Coronary artery (tissue), 2 donors: ENCODE measurements around the gene CTNNA3.

ENCODE experiments used
- DNase-seq: peaks from one replicate; pipeline ENCODE4 v3.0.0-alpha.2; 2017; ENCODE audit warnings: low spot score
- H3K27ac ChIP-seq, 2 donors: fragments of 200-600 bp; sonication (generic); one replicate each; pipeline ENCODE4 v1.5.1; 2016 to 2019
- H3K4me3 ChIP-seq: fragments of 200-600 bp; sonication (generic); 2 replicates; pipeline ENCODE4 v1.5.1; 2016; ENCODE audit warnings: mild to moderate bottlenecking, moderate library complexity
- CTCF ChIP-seq: fragments of 200-600 bp; sonication (generic); IDR thresholded peaks from one replicate; pipeline ENCODE4 v1.5.1; 2019; ENCODE audit warnings: antibody characterized with exemption

CTNNA3 gene

GRCh38 chr10:65950075-65950474 lies 1745.9 kb downstream of the CTNNA3 start:
- TF ChIP-seq CTCF, result no peak
- Histone ChIP-seq H3K27ac (no peak overlapping the region), H3K4me3 (no peak overlapping the region)
- no peak for DNase-seq

GRCh38 chr10:65949526-65949925 lies 1746.5 kb downstream of the CTNNA3 start:
- no peak overlapping the region for H3K4me3 ChIP-seq
- no peak for TF ChIP-seq CTCF

GRCh38 chr10:65945061-65945460 lies 1750.9 kb downstream of the CTNNA3 start:
- DNase-seq, result no peak
- no peak for TF ChIP-seq CTCF

More at GRCh38 chr10:65949526-65949925, 1746.5 kb downstream of the CTNNA3 start:
- DNase-seq, result no peak
- no peak overlapping the region for H3K27ac ChIP-seq

GRCh38 chr10:65943451-65943850 lies 1752.5 kb downstream of the CTNNA3 start:
- DNase-seq, result no peak
- Histone ChIP-seq H3K27ac (no peak overlapping the region), H3K4me3 (no peak overlapping the region)
- TF ChIP-seq CTCF, result no peak

More at GRCh38 chr10:65945061-65945460, 1750.9 kb downstream of the CTNNA3 start:
- no peak overlapping the region for H3K27ac ChIP-seq
- no peak overlapping the region for H3K4me3 ChIP-seq

- no peak for DNase-seq
- Histone ChIP-seq H3K4me3 (no peak overlapping the region), H3K27ac (no peak overlapping the region)
- TF ChIP-seq CTCF, result no peak
Measured at GRCh38 chr10:65940816-65941662, 1755.0 kb downstream of the CTNNA3 start.

GRCh38 chr10:65940105-65940504 lies 1755.9 kb downstream of the CTNNA3 start:
- TF ChIP-seq CTCF, result no peak
- H3K4me3 ChIP-seq, result no peak overlapping the region
- DNase-seq, result no peak
- no peak overlapping the region for H3K27ac ChIP-seq
